ENCODE measurements around the gene NAA50.

The NAA50 gene

DNA sequence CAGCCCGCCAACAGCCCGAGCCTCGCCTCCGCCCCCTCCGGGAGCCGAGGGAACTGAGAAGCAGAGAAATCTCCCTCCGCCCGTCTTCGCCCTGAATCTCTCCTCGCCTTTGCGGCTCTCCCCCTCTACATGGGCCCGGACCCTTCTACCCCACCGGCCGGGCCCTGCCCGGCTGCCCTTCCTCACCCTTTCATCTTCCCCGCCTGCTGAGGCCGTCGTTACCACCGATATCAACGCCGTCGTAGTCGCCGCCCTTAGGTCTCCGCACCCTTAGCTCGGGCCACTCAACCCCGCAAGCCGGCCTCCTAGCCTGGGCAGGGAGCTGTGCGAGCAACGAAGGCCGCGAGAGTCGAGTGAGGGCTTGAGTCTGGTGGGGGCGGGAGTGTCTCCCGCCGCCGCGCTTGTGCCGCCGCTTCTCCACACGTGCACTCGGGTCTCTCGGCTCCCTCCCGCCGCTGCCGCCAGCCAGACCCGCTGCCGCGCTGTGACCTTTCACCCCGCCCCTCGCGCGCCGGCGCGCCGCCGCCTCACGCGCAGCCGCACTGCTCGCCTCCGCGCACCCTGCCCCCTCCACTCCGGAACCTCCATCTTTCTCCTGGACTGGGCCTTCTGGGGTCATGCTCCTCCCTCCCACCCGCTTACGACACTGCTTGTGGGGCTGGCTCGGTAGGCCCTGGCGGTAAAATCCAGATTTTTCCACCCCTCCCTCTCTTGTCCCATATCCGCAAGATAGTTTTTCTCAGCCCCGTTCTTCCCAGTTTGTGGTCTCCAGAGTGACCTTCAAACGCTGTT is at the start of gene NAA50:
NAA50 (minus strand) TSS at position 494 of the 792 bp plus-strand sequence; CDS start at position 194, 300 bp downstream.
- DNase-seq = peak; percentile 96

DNA sequence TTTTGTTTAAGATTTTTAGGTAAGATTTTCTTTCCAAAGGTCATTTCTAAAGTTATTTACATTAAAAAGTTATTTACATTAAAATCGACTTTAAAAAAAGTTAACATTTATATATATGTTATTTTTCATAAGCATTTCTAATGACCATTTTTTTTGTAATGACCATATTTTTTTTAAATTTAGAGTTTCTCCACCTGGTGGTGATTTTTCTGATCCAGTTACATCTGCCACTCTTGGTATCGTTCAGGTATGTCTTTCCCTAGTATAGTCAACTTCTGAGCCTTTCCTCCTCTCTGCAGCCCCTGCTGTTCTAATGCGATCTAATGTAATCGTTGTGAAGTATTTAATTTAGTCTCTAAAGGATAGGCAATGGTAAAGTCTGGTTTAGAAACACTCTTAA is 49.6 kb upstream of the NAA50 start:
- no peak for DNase-seq

DNA sequence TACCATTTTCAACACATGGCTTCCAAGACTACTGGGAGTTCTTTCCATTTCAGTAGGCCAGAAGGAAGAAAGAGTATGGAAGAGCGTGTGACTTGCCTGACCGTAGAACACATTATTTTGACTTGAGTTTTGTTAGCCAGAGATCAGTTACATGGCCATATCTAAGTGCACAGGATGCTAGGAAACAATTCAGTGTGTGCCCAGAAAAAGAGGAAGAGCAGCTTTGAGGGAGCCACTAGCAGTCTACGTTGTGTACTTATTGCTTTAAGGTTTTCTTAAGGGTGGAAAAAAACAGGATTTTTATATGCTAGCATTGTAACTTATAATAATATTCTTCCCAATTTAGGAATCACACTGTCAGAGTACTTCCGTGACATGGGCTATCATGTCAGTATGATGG is 48.5 kb upstream of the NAA50 start:
- no peak for DNase-seq

DNA sequence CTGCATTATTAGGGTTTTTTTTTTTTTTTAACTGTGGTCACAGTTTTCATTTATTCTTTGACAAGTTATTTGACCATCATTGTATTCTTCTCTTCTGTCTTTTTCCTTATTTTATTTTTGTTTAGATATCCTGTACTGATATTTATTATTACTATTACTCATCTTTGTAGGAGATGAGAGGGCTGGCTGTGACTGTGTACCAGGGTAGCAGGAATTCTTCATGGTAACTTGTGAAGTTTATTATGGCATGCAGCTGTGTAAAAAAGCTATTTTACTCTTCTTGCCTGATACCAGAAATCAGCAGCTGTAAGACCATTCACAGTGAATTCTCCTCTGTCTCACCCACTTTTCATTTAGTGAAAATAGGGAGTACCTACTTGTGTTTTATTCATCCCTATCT is 45.3 kb upstream of the NAA50 start:
- DNase-seq = no peak

DNA sequence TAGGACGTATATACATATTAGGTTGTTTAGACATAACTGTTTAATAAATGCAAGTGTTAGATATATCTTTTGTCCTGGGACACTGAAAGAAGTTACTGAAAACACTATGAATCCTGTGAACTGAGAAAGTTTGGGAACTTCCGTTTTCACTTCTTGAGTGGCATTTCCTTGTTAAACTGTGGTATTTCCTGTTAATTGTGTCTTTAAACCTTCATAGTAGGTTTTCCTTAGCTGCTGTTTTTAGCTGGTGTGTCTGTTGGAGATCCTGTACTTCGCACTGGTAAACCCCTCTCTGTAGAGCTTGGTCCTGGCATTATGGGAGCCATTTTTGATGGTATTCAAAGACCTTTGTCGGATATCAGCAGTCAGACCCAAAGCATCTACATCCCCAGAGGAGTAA is 37.9 kb upstream of the NAA50 start:
- no peak for DNase-seq

DNA sequence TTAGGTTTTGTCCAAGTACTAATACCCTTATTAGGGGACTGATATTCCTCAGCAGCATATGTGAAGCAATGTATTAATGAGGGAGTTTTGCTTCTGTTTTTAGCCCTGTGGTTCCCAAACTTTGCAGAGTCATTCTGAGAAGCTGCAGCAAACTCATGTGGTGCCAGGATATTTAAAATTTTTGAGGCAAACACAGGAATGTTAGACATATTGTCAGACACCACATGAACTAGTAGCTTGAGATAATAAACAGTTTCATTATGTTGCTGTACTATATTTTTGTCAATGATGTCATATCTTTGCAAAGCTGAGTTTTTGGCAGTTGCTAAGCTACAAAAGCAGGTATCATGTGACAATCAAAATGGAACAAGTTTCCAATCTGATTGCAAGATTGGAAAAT is 37.4 kb upstream of the NAA50 start:
- no peak for DNase-seq

DNA sequence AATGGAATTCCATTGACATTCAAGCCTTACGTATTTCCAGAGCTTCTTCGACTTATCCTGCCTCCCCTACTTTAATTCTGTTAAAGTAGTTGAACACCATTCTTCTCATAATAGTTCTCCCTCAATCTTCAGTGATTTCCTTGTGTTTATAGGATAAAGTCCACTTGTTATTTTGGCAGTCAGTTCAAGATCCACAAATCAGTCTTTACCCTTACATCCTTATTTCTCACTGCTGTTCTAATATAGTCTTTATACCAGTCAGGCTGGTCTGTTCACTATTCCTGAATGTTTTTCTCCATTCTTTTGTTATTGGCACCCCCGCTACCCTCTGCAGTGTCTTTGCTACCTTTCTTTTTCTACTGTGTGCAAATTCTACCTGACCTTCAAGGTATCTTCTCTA is 30.5 kb upstream of the NAA50 start:
- no peak for DNase-seq

DNA sequence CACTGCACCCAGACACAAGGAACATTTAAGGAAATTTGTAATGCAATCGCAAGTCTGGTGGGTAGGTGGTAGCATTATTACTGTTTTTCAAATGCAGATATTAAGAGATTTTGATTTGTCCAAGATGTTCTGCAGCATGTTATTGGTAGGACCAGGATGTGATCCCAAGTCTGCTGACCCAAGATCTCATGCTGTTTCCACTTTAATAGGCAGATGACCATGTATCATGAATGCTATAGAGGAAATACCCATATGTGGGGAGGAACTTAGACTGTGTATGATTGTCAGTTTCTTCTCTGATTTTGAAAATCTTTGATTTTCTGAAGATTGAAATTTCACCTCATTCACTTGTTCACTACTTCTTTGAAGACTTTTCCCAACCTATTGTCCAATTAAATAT is 29.5 kb upstream of the NAA50 start:
- no peak for DNase-seq

DNA sequence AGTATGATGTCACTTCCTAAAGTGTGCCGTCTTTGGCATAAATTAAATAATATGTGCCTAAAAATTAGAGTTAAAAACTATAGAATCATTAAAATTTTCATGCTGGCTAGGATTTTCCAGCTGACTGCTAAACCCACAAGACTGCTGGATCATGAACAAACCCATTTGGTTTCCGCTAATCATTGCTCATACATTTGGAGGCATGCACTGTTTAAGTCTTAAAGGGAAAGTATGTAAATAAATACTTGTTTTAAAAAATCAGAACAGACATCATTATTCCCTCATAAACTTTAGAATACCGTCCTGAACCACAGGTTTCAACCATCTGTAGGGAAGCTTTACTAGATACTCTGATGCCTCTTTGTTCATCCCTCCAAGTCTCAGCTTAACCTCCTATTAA is 27.3 kb upstream of the NAA50 start:
- DNase-seq = no peak

DNA sequence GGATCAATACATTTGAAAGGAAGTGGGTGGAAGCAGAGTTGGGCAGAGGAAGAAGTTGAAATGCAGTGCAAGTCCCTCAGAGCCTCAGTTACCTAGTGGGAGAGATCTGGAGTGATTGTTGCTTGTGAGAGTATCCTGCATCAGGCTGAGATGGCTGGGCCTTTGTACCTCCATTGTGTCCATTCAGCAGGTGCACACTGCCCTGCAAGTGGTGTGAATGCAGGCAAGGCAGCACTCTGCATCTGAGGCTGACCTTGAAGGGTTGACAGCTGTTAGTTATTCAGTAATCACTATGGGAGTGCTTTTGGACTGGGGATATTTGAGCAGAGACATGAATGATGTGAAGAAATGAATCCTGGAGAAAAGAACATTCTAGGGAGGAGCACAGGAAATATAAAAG is 25.9 kb upstream of the NAA50 start:
- no peak for DNase-seq

DNA sequence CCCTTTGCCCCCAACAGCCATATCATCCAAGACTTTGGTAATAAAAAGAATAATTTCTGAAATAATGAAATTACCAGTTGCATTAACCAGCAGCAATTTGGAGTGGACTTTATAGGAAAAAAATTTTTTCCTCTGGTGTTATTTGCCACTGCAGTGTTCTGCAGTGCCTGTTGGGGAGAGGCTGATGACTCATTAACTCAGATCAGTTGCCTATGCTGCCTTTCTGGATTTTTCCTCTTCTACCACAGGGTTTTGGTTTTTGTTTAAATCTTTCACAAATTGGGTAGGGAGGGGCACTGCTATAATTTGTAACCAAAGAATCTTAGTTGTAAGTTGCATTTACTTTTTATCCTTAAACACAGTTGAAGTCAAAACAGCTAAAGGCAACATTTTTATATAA is 23.5 kb upstream of the NAA50 start:
- no peak for DNase-seq

DNA sequence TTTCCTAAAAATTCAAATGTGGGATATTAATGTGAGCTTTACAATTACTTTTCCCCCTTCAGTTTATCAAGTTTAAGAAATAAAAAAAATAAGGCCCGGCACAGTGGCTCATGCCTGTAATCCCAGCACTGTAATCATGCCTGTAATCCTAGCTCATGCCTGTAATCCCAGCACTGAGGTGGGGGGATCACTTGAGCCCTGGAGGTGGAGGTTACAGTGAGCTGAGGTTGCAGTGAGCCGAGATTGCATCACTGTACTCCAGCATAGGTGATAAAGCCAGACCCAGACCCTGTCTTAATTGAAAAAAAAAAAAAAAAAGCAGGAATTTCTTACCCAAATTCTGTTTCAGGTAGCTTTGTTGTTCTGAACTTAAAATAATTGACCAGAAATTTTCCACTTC is 18.6 kb upstream of the NAA50 start:
- no peak for DNase-seq

DNA sequence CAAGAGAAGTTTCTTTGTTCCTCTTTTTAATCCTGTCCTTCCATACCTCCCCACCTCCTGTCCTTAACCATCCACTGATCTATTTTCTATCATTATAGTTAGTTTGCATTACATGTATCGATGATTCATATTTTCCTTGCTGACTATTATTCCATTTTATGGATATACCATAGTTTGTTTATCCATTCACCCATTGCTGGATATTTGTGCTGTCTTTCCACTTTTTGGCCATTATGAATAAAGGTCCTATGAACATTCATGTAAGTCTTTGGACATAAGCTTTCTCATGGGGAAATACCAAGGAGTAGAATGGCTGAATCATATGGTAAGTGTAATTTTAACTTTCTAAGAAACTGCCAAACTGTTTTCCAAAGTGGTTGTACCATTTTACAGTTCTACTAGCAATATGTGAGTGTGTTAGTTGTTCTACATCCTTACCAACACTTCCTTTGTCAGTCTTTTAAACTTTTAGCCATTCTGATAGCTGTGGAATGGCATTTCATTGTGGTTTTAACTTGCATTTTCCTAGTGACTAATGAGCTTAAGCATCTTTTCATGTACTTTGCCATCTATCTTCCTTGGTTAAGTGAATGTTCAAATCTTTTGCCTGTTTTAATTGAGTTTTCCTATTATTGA is 12.5 kb upstream of the NAA50 start:
- DNase-seq = no peak

DNA sequence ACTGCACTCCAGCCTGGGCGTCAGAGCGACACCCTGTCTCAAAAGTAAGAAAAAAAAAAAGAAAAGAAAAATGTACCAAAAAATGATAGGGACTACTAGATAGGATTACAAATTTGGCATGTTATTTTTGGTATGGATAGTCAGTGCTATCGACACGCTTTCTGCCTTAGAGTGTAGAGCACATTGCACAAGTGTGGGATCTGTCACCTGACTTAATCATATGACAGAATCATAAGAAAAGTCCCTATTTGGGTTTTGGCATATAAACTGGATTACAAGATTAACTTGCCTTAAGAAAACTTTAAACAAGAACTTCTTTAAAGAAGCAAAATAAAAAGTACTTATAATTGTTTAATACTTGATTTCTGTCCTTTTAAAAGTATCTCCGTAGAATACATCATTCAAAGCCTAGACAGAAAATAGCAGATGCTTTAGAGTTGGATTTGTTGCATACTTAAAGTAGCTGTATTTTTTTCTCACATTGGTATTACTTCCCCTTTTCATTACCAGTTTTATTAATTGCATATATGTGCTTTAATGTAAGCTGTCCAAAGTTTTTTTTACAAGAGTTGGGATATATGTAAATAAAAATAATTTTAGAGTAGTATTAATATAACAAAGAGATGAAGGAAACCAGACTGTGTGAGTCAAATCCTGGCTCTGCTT is 8.6 kb upstream of the NAA50 start:
- DNase-seq = no peak

DNA sequence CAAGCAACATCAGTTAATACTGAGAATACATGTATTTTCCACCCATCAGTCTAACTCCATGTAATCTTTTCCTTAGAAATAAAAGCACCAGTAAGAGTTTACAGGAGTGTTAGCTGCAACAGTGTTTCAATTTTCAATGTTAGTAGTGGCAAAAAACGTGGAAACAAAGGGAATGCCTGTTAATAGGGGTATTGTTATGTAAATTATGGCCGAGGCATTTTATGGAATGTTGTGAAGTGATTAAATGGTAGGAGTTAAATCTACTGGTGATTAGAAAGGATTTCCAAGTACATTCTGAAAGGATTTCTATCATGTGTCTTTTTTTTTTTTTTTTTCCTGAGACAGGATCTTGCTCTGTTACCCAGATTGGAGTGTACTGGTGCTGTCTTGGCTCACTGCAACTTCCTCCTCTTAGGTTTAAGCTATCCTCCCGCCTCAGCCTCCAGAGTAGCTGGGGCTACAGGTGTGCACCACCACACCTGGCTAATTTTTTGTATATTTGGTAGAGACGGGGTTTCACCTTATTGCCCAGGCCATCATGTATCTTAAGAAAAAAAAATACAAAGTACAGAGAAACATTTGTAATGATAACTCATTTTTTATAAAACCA is 7.4 kb upstream of the NAA50 start:
- DNase-seq = no peak

DNA sequence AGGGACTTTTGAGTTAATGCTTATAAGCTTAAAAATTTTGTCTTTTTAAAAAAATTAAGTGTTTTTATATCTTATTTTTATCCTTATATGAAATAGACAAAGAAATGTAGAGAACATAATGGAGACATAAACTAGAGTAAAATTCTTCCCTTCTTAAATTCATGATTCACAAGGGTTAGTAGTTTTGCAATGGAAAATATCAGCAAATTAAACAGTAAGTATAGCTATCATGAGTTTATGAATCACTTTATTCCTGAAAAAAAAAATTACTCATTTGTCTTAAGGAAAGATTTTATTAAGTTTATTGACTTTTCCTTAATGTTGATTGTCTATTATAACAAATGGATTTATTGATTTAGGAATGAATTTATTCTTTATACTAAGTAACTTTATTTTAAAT is 5.1 kb upstream of the NAA50 start:
- DNase-seq = no peak

DNA sequence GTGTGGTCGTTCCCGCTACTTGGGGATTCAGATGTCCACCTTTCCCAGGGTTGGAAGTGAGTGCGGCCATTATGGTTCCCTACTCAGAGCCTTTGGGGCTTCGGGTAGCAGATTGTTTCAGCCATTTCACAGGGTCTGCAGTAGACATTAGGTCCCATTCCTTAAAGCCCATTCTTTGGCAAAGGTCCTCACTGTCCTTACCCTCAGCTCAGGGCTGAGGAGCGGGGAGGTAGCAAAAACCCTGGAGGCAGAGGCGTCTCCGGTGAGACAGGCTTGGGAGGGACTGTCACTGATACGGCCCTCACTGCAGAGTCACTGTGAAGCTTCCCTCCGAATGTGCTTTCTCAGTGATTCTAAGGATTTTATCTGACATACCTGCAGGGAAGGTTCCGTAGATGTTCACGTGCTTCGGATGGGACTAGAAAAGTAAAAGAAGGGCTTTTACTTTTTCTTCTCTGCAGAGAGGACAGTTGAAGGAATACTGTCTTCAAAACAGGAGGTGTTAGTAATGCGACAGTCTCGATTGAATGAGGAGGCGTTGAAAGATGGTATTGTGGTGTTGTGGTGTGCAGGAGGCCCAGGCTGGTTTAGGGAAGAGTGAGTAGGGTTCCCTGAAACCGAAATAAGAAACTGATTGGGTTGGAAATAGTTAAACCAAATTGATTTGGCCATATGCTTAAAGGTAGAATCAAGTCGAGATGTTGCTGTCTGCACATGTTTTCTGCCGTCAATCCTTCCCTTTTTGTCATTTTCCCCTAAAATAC is 1.4 kb upstream of the NAA50 start:
- DNase-seq = peak; percentile 63

DNA sequence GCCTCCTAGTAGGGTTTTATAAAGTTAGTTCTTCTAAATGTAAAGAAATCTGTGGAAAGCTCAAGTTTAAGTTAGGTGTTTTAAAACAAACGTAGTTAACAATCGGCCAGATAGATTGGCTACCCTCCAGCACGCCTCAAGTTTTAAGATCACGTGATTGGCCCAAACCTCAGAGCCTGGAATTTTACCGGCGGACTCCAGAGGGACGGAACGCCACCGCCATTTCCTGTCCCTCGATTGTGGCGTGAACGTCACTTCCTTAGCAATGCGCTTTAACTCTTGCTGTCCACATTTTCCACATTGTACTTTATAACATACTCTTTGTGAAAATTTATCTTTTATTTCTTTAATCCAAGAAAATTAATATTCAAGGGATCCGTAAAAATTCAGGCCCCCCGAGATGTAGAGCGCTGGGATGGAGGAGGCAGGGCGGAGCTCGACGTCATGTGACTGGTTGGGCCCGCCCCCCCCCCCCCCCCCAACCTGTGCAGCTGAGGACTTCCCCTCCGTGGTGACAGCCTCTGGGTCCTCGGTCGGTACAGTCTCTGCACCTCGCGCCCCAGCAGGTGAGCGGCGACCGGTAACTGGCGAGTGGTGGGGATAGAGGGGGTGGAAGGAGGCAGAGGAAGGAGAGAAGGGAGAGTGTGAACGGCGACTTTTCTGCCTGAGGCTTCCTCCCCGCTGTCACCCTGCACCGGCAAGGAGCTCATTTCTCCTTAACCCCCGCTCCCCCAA is 666 bp upstream of the NAA50 start, which contains the start of gene ATP6V1A:
ATP6V1A (plus strand) TSS at position 488 of the 735 bp plus-strand sequence. CDS start 31,719 bp downstream, outside the sequence.
- DNase-seq = peak; percentile 85

DNA sequence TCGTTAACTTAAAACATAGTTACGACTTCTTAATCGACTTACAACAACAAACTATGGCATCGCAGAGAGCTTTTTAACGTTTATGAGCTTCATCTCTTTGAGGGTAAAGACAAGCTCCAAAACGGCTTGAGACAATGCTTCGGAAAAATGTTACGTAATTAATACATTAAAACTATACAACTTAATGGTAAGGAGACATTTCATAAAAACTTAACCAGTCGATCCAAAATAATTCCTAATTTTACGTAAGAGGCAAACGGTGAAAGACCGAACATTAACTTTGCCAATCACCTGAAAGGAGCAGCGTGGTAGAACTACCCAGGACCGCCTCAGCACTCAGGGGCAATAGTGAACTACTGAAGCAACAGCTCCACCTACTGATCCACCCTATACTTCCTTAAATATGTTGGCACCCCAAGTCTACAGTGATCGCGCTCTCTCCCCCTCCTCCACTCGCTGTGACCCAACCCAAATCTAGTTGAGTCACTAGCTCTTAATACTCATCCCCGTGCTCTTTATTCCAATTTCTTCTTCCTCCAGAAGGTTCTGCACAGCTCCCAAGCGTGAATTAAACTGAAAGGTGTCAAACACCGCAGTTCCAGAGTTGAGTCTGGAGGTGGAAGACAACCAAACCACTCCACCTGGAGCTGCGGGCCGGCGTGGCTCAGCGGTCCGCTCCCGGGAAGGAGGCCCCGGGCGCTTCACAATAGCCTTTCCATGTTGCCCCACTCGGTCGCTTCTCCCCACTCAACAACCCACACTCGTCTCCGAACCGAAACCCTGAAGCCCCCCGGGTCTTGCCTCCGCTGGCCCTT is 901 bp downstream of the NAA50 start:
- peak; percentile 86 for DNase-seq

DNA sequence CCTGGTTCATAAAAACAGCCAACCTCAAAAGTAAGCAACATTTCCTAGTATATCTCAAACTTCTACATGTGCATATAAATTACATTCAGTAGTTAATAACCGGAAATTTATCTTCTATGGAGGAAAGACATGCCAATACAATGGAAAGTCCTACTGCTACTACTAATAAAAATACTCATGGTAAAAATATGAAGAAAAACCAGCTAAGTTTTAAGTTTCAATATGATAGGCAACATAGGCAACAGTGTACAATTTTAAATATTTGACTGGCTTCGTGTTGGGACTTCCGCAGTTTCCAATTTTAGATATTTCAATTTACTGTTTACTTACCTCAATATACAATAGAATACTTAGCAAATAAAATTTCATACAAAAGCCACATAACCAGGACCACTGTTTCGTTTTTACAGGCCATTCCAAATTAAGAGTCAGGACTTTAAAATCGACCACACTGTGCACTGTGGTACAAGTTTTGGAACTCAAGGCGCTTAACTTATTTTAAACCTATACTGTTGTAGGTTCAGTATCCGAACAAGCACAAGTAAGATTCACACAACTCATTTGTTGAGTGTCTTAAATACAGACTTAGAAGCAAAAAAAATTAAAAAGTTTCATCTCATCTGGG is 2.9 kb downstream of the NAA50 start:
- no peak for DNase-seq

DNA sequence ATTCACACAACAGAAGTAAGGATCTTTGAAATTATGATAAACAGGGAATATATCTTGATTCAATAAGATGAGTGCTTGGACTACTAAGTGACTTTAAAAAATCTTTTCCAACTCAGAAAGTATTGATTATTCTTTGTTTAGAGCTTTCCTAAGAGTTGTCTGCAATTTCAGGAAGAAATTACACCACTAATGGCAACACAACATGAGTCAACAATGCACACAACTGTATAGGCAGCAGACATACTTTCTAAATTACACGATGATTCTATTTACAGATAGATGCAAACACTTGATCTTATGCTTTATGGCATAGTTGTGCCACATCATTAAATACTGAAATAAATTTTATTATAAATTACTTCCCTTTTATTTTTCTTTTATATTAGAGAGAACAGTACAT is 4.4 kb downstream of the NAA50 start:
- no peak for DNase-seq

Data from activated CD8-positive, alpha-beta memory T cell treated with anti-CD3 and anti-CD28 coated beads, Interleukin-2, amount 50 U/mL, for 48 hours (primary cell).